Right ventricle myocardium inferior (tissue), 1 donor: Measurements from ENCODE around the gene GPR17. TPM values are rescaled to one million over a fixed set of nuclear protein-coding genes. Genes with fewer than 3 reads are reported as not detected.
A peak's percentile ranks its signal among the peaks of the same experiment; 100 is the strongest.

Source experiments
- ATAC-seq: fragments of 200-7000 bp; cut with Tn5 transposase; one replicate; pipeline ENCODE4 v1.9.1; 2020; ENCODE audit warnings: mild to moderate bottlenecking, moderate library complexity
- DNase-seq: peaks from one replicate; pipeline ENCODE4 v3.0.0; 2021; ENCODE audit errors: missing footprints
- intact Hi-C: fragments of 100-400 bp; cut with DNase I; formaldehyde crosslinking; loops from one replicate; pipeline ENCODE4 v1.11.0; 2022
- total RNA-seq: library from RNA; stranded (reverse); fragmentation: NEBNext Ultra II Directional; extraction: Animal tissue kit (Norgen Biotek cat#: 25700); gene quantifications from one replicate; pipeline ENCODE4 v1.2.1, GENCODE V29; 2021
- donor health status: DM: no; HTN: yes; CAD: no; lungs with severe emphysema.

The GPR17 gene
- total RNA-seq, 1 donor from 2014 or later: 0.16 TPM

GRCh38 chr2:127627740-127628571, 18.0 kb upstream of the GPR17 start:
- ATAC-seq (no peak), DNase-seq (peak; percentile 59)
- intact Hi-C loops: no loop called here

DNA sequence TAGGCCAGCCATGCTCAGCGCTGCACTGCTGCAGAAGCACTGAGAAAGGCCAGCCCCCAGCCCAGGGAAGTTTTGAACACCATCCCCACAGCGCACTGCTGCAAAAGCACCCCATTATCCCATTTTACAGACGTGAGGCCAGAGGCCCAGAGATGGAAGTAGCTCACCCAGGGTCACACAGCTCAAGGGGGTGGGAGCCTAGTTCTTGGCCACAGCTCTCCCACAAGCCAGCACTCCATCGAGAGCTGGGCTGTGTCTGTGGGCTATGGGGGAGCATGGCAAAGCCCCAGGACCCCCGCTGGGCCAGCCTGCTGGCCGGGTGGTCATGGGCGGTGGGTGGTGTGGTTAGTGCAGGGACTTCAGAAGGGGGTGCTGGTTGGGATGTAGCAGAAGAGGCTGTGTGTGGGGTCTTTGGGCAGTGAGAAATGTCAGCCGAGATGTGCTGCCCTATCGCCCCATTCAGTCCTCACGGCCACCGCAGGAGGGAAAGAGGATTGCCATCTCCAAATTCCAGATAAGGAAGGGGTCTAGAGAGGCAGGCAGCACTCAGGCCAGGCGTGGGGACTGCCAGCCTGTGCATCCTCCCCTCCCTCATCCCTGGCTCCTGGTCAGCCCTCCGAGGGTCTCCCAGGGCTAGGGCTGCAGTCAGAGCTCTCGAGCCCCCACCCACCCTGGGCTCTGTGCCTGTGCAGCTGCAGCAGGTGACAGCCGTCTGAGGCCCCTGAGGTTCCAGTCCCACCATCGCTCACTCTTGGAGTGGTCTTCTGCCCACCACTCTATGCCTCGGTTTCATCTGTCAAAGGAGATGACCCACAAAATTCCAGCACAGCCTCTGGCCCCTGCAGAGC, 17.0 kb upstream of the GPR17 start:
- peak; percentile 64 for DNase-seq
- ATAC-seq: no peak
- intact Hi-C loops: no loop called here

DNA sequence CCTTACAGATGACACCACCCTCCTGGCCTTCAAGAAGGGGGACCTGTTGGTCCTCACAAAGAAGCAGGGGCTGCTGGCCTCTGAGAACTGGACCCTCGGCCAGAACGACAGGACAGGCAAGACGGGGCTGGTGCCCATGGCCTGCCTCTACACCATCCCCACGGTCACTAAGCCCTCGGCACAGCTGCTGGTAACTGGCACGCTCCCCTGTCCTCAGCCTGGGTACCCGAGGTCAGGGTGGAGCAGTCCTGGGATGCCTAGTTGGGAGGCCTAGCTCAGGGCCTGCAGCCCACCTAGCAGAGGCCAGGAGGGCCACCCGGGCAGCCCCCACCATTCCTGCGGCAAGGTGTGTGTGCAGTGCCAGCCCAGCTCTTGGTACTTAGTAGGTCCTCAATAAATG, 16.3 kb upstream of the GPR17 start:
- intact Hi-C loops: no loop called here
- peak; percentile 63 for DNase-seq

GRCh38 chr2:127630096-127630863, 15.7 kb upstream of the GPR17 start:
- DNase-seq: peak; percentile 65
- no peak for ATAC-seq
- intact Hi-C loops: no loop called here

More for the DNA sequence above, 16.3 kb upstream of the GPR17 start:
- ATAC-seq: no peak

DNA sequence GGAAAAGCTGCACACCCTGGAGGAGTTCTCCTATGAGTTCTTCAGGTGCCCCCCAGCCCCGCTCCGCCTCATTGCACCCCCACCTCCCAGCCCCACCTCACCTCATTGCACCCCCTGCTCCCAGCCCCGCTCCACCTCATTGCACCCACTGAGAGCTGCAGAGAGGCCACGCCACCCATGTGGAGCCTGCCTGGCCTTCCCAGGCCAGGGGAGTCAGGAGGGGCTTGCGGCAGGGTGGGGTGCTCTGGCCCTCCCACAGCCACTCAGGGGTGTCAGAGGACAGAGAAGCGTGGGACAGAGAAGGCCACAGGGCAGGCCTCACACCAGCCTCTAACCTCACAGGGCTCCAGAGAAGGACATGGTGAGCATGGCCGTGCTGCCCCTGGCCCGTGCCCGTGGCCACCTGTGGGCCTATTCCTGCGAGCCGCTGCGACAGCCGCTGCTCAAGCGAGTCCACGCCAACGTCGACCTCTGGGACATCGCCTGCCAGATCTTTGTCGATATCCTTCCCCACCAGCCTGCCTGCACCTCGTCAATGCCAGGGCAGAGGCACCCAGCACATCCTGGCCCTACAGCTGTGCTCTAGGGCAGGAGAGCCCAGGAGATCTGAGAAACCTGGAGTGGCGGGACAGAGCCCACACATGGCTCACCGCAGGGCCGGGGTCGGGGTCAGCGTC, 15.0 kb upstream of the GPR17 start:
- no peak for ATAC-seq
- intact Hi-C loops: no loop called here
- peak; percentile 64 for DNase-seq

DNA sequence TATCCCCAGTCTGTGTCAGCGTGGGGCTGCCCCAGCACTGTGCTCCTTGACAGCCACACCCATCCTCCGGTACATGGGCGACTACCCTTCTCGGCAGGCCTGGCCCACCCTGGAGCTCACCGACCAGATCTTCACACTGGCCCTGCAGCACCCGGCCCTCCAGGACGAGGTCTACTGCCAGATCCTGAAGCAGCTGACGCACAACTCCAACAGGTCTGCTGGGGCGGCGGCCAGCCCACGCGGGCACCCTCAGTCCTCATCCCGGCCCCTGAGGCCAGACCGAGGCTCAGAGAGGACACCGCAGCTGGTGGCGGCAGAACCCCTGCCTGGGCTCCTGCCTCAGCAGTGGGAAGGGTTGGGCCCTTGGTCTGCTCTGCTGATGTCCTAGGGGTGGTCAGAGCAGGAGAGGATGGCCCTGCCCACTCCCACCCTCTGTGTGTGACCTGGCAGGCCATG, 14.4 kb upstream of the GPR17 start:
- intact Hi-C loops: no loop called here
- ATAC-seq (peak; percentile 16), DNase-seq (peak; percentile 70)

DNA sequence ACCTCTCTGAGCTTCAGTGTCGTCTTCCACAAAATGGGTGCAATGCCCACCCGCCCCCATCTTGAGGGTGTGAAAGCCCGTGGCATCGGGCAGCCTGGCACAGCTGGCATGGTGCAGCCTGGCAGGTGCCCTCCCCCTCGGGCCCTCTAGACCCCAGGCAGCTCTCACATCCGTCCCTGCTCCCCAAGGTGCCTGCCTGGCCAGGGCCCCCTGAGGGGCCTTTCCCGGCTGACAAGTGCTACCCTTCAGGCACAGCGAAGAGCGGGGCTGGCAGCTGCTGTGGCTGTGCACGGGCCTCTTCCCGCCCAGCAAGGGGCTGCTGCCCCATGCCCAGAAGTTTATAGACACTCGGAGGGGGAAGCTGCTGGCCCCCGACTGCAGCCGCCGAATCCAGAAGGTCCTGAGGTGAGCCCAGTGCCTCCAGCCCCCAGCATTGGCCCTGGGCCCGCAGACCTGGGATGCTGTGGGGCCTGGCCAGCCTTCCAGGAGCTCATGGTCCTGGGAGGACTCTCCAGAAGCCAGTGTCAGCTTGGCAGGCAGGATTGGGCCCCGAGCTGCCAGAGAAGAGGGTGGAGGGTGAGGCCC, 13.9 kb upstream of the GPR17 start:
- ATAC-seq (peak; percentile 1), DNase-seq (no peak)
- intact Hi-C loops: no loop called here

- intact Hi-C loops: no loop called here
- DNase-seq (no peak), ATAC-seq (no peak)
Measured at GRCh38 chr2:127632592-127633489, 13.1 kb upstream of the GPR17 start.

DNA sequence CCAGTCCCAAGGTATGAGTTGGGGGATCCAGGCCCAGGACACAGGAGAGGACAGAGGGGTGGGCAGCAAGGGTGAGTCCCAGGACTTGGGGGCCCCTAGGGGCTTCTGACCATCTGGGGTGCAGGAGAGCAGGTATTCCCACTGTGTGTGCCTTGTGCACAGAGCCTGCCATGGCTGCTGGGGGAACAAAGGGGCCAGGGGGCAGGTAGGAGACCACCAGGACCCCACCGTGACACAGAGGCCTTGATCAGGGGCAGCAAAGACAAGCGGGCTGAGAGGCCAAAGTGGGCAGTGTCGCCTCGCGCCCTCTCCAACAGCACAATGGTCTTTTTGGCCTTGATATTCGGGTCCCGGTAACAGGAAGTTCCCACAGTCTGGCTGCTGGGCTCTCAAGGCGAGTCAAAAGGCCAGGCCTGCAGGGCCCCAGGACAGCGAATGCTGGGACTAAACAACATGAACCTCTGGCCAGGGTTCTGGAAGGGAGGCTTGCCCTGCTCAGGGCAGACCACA, 12.3 kb upstream of the GPR17 start:
- intact Hi-C loops: no loop called here
- no peak for ATAC-seq
- no peak for DNase-seq

- DNase-seq: no peak
- intact Hi-C loops: no loop called here
Measured at GRCh38 chr2:127634066-127634617, 11.8 kb upstream of the GPR17 start.

GRCh38 chr2:127634626-127635379, 11.2 kb upstream of the GPR17 start:
- intact Hi-C loops: loop anchor here (5.0 kb wide), 1 partner anchor 37 kb away; no protein-coding TSS in a partner anchor
- ATAC-seq (no peak), DNase-seq (no peak)

More at GRCh38 chr2:127634066-127634617, 11.8 kb upstream of the GPR17 start:
- peak; percentile 7 for ATAC-seq

GRCh38 chr2:127635380-127636237, 10.3 kb upstream of the GPR17 start:
- DNase-seq (no peak), ATAC-seq (no peak)
- intact Hi-C loops: loop anchor here (5.0 kb wide), 1 partner anchor 37 kb away; no protein-coding TSS in a partner anchor

- intact Hi-C loops: loop anchor here (5.0 kb wide), 1 partner anchor 36 kb away; no protein-coding TSS in a partner anchor
- DNase-seq (no peak), ATAC-seq (no peak)
Measured at GRCh38 chr2:127636248-127637235, 9.4 kb upstream of the GPR17 start.

GRCh38 chr2:127637236-127637630, 8.7 kb upstream of the GPR17 start:
- intact Hi-C loops: loop anchor here (5.0 kb wide), 1 partner anchor 35 kb away; no protein-coding TSS in a partner anchor
- no peak for ATAC-seq
- DNase-seq: no peak
